Hematopoietic multipotent progenitor cell treated with erythropoietin and hydrocortisone succinate and interleukin-3 and kit ligand, for 8 days (in vitro differentiated cells): ENCODE results near the gene CD164L2.
"Not testable (repeated sequence)": the region's sequence is repeated elsewhere in the genome, so short reads cannot be mapped to it uniquely, and the experiment has no call there.

Experiments
- DNase-seq: peaks from one replicate; pipeline ENCODE4 v3.0.0-alpha.2; 2015

The CD164L2 gene

GRCh38 chr1:27403931-27404330 is 20.8 kb upstream of the CD164L2 start:
- DNase-seq = no peak

DNA sequence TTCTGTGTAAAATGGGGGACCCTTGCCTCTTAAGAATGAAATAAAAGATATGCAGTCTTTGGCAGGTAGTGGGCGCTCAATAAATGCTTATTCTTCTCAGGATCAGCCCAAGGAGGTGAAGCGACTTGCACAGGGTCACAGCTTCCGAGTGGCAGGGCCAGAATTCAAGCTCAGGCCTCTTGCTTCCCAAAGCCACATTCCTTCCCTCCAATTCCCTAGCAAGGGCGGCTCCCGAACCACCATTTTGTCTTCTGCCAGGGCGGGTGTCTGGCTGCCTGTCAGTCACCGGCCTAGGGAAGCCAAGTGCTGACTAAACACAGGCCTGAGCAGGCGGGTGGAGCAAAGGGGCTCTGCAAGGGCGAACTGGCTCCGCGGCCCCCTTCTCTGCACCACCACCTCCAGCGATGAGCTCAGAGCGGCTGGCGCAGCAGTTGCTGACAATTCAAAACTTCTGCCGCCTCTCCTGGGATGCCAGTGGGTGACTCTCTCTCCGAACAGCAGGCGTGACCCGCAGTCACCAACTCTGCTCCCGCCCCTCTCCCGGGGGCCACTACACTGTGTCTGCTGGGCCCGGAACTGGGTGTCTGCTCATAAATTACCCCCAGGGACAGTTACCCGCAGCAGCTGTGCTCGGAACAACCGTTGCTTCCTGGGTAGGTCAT is 20.1 kb upstream of the CD164L2 start:
- peak; percentile 60 for DNase-seq

DNA sequence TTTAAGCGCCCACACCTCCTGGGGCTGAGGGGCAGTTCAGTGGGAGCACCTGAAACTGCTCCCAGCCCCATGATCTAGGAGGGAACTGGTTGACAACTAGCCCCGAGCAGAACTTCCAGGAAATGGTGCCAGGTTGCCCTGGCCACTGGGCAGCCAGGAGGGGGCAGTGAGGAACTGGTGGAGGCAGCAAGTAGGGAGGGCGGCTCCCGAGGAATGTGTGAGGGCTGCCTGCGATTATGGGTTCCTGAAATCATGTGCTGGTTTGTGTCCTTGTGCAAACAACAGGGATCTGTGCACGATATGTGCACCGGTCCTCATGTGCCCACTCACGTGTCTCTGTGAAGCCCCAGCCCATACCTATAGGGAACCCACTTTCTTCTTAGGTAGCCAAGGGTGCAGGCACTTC is 19.2 kb upstream of the CD164L2 start:
- peak; percentile 70 for DNase-seq

GRCh38 chr1:27400963-27401341 is 17.8 kb upstream of the CD164L2 start:
- no peak for DNase-seq

GRCh38 chr1:27400082-27400962 is 17.2 kb upstream of the CD164L2 start:
- no peak for DNase-seq

- no peak for DNase-seq
Measured at GRCh38 chr1:27399251-27400025, 16.3 kb upstream of the CD164L2 start.

- no peak for DNase-seq
Measured at GRCh38 chr1:27398405-27399149, 15.4 kb upstream of the CD164L2 start.

GRCh38 chr1:27397749-27398148 is 14.6 kb upstream of the CD164L2 start:
- no peak for DNase-seq

DNA sequence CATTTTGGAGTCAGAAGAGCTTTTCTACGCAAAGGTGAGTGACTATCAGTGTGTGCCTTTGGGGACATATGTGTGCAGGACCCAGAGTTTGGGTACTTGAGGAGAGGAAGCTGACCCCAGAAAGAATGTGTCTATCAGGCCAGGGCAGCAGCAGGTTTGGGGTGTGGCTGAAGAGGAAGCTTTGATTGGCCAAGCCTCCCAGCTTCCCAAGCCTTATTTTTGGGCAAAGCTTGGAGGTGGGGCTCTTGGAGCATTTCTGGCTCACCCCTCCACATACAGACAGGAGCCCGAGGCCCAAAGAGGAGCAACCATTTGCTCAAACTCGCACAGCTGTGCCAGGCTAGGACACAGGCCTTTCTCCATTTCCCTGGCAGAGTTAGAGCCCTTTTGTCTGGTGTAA is 14.0 kb upstream of the CD164L2 start:
- no peak for DNase-seq

- DNase-seq = peak; percentile 76
Measured at GRCh38 chr1:27395441-27396195, 12.5 kb upstream of the CD164L2 start.

- DNase-seq = no peak
Measured at GRCh38 chr1:27394925-27395324, 11.8 kb upstream of the CD164L2 start.

GRCh38 chr1:27394282-27394658 is 11.1 kb upstream of the CD164L2 start:
- no peak for DNase-seq

DNA sequence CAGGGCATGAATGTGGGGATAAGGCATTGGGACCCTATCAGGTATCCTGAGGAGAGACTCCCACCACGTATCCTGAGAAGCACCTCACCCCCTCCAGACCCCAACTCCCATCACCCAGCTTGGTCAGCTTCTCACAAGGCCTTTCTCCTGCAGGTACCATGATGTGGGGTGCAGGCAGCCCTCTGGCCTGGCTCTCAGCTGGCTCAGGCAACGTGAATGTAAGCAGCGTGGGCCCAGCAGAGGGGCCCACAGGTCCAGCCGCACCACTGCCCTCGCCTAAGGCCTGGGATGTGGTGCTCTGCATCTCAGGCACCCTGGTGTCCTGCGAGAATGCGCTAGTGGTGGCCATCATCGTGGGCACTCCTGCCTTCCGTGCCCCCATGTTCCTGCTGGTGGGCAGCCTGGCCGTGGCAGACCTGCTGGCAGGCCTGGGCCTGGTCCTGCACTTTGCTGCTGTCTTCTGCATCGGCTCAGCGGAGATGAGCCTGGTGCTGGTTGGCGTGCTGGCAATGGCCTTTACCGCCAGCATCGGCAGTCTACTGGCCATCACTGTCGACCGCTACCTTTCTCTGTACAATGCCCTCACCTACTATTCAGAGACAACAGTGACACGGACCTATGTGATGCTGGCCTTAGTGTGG is 10.6 kb upstream of the CD164L2 start:
- no peak for DNase-seq

- no peak for DNase-seq
Measured at GRCh38 chr1:27392778-27393635, 9.9 kb upstream of the CD164L2 start.

DNA sequence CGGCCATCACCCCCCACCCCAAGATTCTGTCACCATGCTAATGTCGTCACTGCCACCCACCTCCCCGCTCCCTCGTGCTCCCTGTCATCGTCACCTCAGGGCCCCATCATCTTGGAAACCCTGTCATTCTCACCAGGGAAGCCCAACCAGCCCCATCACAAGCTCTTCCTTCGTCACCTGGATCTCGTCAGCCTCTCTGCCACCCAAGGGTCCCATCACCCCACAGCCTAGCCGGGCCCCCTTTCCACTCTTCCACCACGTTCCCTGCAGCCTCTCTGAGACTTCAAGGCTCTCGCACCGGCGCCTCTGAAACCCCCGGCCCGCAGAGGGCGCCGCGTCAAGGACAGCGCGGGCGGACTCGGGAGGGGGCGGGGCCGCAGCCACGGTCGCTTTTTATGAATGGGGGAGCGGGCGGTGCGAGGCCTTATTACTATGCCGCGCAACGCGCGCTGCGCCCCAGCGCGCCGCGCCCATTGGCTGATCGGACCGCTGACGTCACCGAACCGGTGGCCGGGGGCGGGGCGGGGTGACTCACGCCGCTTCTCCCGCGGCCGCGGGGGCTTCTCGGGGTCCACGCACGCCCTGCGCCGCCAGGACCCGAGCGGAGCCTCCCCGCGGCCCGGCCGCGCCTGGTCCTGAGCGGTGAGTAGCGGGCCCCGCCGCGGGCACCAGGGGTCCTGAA is 9.1 kb upstream of the CD164L2 start, which contains the start of gene GPR3:
Gene GPR3, plus strand, starts transcription at position 527 of the 682 bp plus-strand sequence. CDS start 1,177 bp downstream, outside the sequence.
- DNase-seq = peak; percentile 90

- peak; percentile 71 for DNase-seq
Measured at GRCh38 chr1:27391511-27392095, 8.5 kb upstream of the CD164L2 start.

DNA sequence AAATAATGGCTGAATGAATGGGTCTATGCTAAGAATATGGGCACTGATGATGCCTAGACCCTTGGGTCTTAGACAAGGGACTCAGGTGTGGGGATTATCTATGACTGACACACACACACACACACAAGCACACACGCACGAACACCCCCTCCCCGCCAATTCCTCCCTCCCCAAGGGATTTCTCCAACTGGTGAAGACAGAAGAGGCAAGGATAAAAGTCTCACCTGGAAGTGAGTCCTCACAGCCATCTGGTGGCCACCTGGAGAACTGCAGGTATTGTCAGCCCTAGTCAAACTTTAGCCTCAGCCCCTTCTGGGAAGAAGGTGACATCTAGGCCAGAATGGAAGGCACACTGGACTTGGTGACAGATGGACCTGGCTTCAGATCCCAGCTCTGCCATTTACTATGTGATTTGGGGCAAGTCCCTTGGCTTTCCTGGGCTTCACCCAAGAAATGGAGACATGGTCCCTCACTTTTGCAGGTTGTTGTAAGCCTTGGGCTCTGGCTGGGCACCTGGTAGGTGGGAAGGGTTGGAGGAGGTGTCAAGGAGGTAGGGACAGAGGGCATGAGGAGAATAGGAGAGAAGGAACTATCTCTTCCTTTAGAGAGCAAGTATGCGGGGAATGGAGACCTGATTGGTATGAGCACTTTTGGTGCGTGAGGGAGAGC is 5.3 kb upstream of the CD164L2 start:
- DNase-seq = peak; percentile 68

DNA sequence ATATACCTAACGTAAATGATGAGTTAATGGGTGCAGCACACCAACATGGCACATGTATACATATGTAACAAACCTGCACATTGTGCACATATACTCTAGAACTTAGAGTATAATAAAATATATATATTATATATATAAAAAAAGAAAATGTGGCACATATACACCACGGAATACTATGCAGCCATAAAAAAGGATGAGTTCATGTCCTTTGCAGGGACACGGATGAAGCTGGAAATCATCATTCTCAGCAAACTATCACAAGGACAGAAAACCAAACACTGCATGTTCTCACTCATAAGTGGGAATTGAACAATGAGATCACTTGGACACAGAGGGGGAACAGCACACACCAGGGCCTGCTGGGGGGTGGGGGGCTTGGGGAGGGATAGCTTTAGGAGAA is 1.7 kb upstream of the CD164L2 start:
- not testable (repeated sequence) for DNase-seq

DNA sequence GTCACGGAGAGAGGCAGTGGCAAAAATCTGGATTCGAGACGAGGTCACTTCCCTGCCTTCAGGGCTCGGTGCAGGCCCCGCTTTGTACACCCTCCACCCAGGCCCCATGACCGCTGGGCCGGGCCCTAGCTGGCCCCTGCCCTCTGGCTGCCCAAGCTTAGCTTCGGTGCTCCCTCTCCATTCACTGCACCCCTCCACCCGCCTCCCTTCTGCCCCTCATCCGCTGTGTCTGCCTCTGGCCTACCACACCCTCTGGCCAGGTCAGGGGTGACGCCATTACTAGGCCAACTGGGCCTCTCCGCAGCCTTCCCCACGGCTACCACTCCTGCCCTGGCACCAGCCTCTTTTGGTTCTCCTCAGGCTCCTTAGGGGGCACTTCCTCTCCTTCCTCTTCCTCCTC is 528 bp upstream of the CD164L2 start:
- no peak for DNase-seq
